Activated CD4-positive, alpha-beta T cell treated with anti-CD3 and anti-CD28 coated beads, Interleukin-2, amount 10 ng/mL, durations not matched to agents 24 days and 14 days (primary cell): ENCODE data around the gene EFHD2. TPM values are rescaled to one million over a fixed set of nuclear protein-coding genes. Genes with fewer than 3 reads are reported as not detected.
"Not testable (repeated sequence)": the region's sequence is repeated elsewhere in the genome, so short reads cannot be mapped to it uniquely, and the experiment has no call there.

Source experiments
- DNase-seq: peaks from one replicate; pipeline ENCODE4 v3.0.0; 2022
- H3K27ac Mint-ChIP-seq: one replicate; pipeline ENCODE4 v1.8.0; 2022; ENCODE audit warnings: mild to moderate bottlenecking, mixed read lengths
- H3K27me3 Mint-ChIP-seq: one replicate; pipeline ENCODE4 v1.8.0; 2022; ENCODE audit warnings: mixed read lengths
- H3K36me3 Mint-ChIP-seq: one replicate; pipeline ENCODE4 v1.8.0; 2022; ENCODE audit warnings: low read depth, mild to moderate bottlenecking, mixed read lengths
- H3K4me1 Mint-ChIP-seq: one replicate; pipeline ENCODE4 v1.8.0; 2021; ENCODE audit warnings: mixed read lengths
- H3K4me3 Mint-ChIP-seq: one replicate; pipeline ENCODE4 v1.8.0; 2022; ENCODE audit warnings: mild to moderate bottlenecking, moderate library complexity, mixed read lengths
- H3K9me3 Mint-ChIP-seq: one replicate; pipeline ENCODE4 v1.8.0; 2021; ENCODE audit warnings: mixed read lengths
- intact Hi-C: fragments of 100-400 bp; cut with micrococcal nuclease; formaldehyde crosslinking; loops from one replicate; pipeline ENCODE4 v1.15.1; 2023
- total RNA-seq: library from RNA; stranded (reverse); gene quantifications from 2 replicates; pipeline ENCODE4 v1.2.3, GENCODE V29; 2022

The EFHD2 gene
- total RNA-seq, 1 donor from 2014 or later, result 92.3 TPM

GRCh38 chr1:15425958-15426357 is 16.3 kb downstream of the EFHD2 start:
- Mint-ChIP-seq H3K4me1 (peaks cover 16% of the 10 kb centered on the region), H3K27me3 (no peaks in the 10 kb centered on the region), H3K9me3 (no peaks in the 10 kb centered on the region), H3K4me3 (no peak overlapping the region), H3K27ac (no peak overlapping the region), H3K36me3 (peaks cover 22% of the 10 kb centered on the region)
- intact Hi-C loops, result no loop called here
- DNase-seq, result no peak

- peak overlapping the region; percentile 73 for H3K27ac Mint-ChIP-seq
- H3K4me1 Mint-ChIP-seq, result peaks cover 16% of the 10 kb centered on the region
- H3K36me3 Mint-ChIP-seq, result peaks cover 18% of the 10 kb centered on the region
- DNase-seq, result peak; percentile 56
- H3K9me3 Mint-ChIP-seq, result no peaks in the 10 kb centered on the region
- no peaks in the 10 kb centered on the region for H3K27me3 Mint-ChIP-seq
- intact Hi-C loops, result no loop called here
- H3K4me3 Mint-ChIP-seq, result no peak overlapping the region
Measured at GRCh38 chr1:15426492-15427279, 17.0 kb downstream of the EFHD2 start.

- peaks cover 16% of the 10 kb centered on the region for H3K4me1 Mint-ChIP-seq
- peaks cover 16% of the 10 kb centered on the region for H3K36me3 Mint-ChIP-seq
- no peaks in the 10 kb centered on the region for H3K9me3 Mint-ChIP-seq
- DNase-seq, result no peak
- intact Hi-C loops, result no loop called here
- no peak overlapping the region for H3K27ac Mint-ChIP-seq
- no peaks in the 10 kb centered on the region for H3K27me3 Mint-ChIP-seq
- H3K4me3 Mint-ChIP-seq, result no peak overlapping the region
Measured at GRCh38 chr1:15427280-15427666, 17.6 kb downstream of the EFHD2 start.

GRCh38 chr1:15428252-15428651 is 18.6 kb downstream of the EFHD2 start:
- H3K27me3 Mint-ChIP-seq, H3K4me3 Mint-ChIP-seq, DNase-seq, intact Hi-C loops, H3K27ac Mint-ChIP-seq, H3K9me3 Mint-ChIP-seq: not testable (repeated sequence)
- peaks cover 16% of the 10 kb centered on the region for H3K4me1 Mint-ChIP-seq
- peaks cover 16% of the 10 kb centered on the region for H3K36me3 Mint-ChIP-seq

GRCh38 chr1:15428815-15429435 is 19.2 kb downstream of the EFHD2 start:
- H3K4me3 Mint-ChIP-seq, result no peak overlapping the region
- no peak for DNase-seq
- H3K4me1 Mint-ChIP-seq, result peaks cover 16% of the 10 kb centered on the region
- no peak overlapping the region for H3K27ac Mint-ChIP-seq
- intact Hi-C loops, result no loop called here
- H3K27me3 Mint-ChIP-seq, result no peaks in the 10 kb centered on the region
- peaks cover 16% of the 10 kb centered on the region for H3K36me3 Mint-ChIP-seq
- no peaks in the 10 kb centered on the region for H3K9me3 Mint-ChIP-seq

- Mint-ChIP-seq H3K27me3 (no peaks in the 10 kb centered on the region), H3K4me1 (peaks cover 12% of the 10 kb centered on the region), H3K36me3 (peaks cover 15% of the 10 kb centered on the region), H3K9me3 (no peaks in the 10 kb centered on the region), H3K27ac (no peak overlapping the region), H3K4me3 (no peak overlapping the region)
- DNase-seq, result no peak
- intact Hi-C loops, result loop anchor here (10.0 kb wide), 1 partner anchor 305 kb away; no protein-coding TSS in a partner anchor
Measured at GRCh38 chr1:15429701-15430149, 20.0 kb downstream of the EFHD2 start.

- no peak overlapping the region for H3K4me3 Mint-ChIP-seq
- intact Hi-C loops, result loop anchor here (1.0 to 10.0 kb wide), 2 partner anchors 108 to 306 kb away; no protein-coding TSS in a partner anchor
- H3K9me3 Mint-ChIP-seq, result no peaks in the 10 kb centered on the region
- DNase-seq, result peak; percentile 92
- H3K27ac Mint-ChIP-seq, result no peak overlapping the region
- peaks cover 12% of the 10 kb centered on the region for H3K4me1 Mint-ChIP-seq
- peaks cover 15% of the 10 kb centered on the region for H3K36me3 Mint-ChIP-seq
- H3K27me3 Mint-ChIP-seq, result no peaks in the 10 kb centered on the region
Measured at GRCh38 chr1:15430787-15431570, 21.3 kb downstream of the EFHD2 start.

GRCh38 chr1:15431571-15431948 is 21.9 kb downstream of the EFHD2 start:
- H3K9me3 Mint-ChIP-seq, result no peaks in the 10 kb centered on the region
- H3K27ac Mint-ChIP-seq, result no peak overlapping the region
- H3K36me3 Mint-ChIP-seq, result peaks cover 9% of the 10 kb centered on the region
- peaks cover 6% of the 10 kb centered on the region for H3K4me1 Mint-ChIP-seq
- no peak for DNase-seq
- H3K27me3 Mint-ChIP-seq, result no peaks in the 10 kb centered on the region
- no peak overlapping the region for H3K4me3 Mint-ChIP-seq
- intact Hi-C loops, result loop anchor here (1.0 to 10.0 kb wide), 2 partner anchors 108 to 307 kb away; no protein-coding TSS in a partner anchor

- intact Hi-C loops, result loop anchor here (10.0 kb wide), 1 partner anchor 308 kb away; no protein-coding TSS in a partner anchor
- DNase-seq, result no peak
- Mint-ChIP-seq H3K27me3 (no peaks in the 10 kb centered on the region), H3K36me3 (peaks cover 7% of the 10 kb centered on the region), H3K9me3 (no peaks in the 10 kb centered on the region), H3K4me1 (peaks cover 5% of the 10 kb centered on the region), H3K4me3 (no peak overlapping the region), H3K27ac (no peak overlapping the region)
Measured at GRCh38 chr1:15432324-15432723, 22.6 kb downstream of the EFHD2 start.

- Mint-ChIP-seq H3K27me3 (no peaks in the 10 kb centered on the region), H3K4me3 (no peak overlapping the region), H3K4me1 (peaks cover 5% of the 10 kb centered on the region), H3K36me3 (peaks cover 3% of the 10 kb centered on the region), H3K9me3 (no peaks in the 10 kb centered on the region), H3K27ac (no peak overlapping the region)
- DNase-seq, result no peak
- intact Hi-C loops, result loop anchor here (10.0 kb wide), 1 partner anchor 309 kb away; no protein-coding TSS in a partner anchor
Measured at GRCh38 chr1:15433471-15433870, 23.8 kb downstream of the EFHD2 start.

- H3K27ac Mint-ChIP-seq, result not testable (repeated sequence)
- intact Hi-C loops, result loop anchor here (10.0 kb wide), 1 partner anchor 310 kb away; no protein-coding TSS in a partner anchor
Measured at GRCh38 chr1:15434739-15435138, 25.1 kb downstream of the EFHD2 start.

GRCh38 chr1:15435239-15436077 is 25.8 kb downstream of the EFHD2 start:
- H3K27ac Mint-ChIP-seq, result no peak overlapping the region
- peaks cover 3% of the 10 kb centered on the region for H3K4me1 Mint-ChIP-seq
- no peaks in the 10 kb centered on the region for H3K36me3 Mint-ChIP-seq
- H3K27me3 Mint-ChIP-seq, result no peaks in the 10 kb centered on the region
- no peaks in the 10 kb centered on the region for H3K9me3 Mint-ChIP-seq
- no peak for DNase-seq
- intact Hi-C loops, result loop anchor here (10.0 kb wide), 1 partner anchor 311 kb away; no protein-coding TSS in a partner anchor
- no peak overlapping the region for H3K4me3 Mint-ChIP-seq

More at GRCh38 chr1:15434739-15435138, 25.1 kb downstream of the EFHD2 start:
- not testable (repeated sequence) for H3K36me3 Mint-ChIP-seq, H3K4me1 Mint-ChIP-seq, DNase-seq, H3K9me3 Mint-ChIP-seq, H3K27me3 Mint-ChIP-seq, H3K4me3 Mint-ChIP-seq
